ENCODE data around the gene TSSK1B. TPM values are rescaled to one million over a fixed set of nuclear protein-coding genes. Genes with fewer than 3 reads are reported as not detected.

TSSK1B gene
- total and polyA plus RNA-seq, 2 of the 4 experiments (the other 2 are of a cell fraction), result 0.03 to 0.18 TPM

- POLR2A ChIA-PET (ENCODE audit: unreplicated experiment), result no interaction called here
- TF ChIP-seq CHD1 (IDR thresholded peaks at IDR 0.05; ENCODE audit: low read depth, low read length) (no peak), MAFK (IDR thresholded peaks at IDR 0.05; ENCODE audit: low read depth, low read length) (no peak), CEBPB (IDR thresholded peaks at IDR 0.05; ENCODE audit: low read depth, low read length) (no peak)
- no peak overlapping the region for H3K14ac ChIP-seq (replicated peaks; ENCODE audit: low read depth, low read length)
These were observed 1.7 kb downstream of the TSSK1B start for GRCh38 chr5:113433071-113433470.

More at GRCh38 chr5:113433071-113433470, 1.7 kb downstream of the TSSK1B start:
- CTCF ChIA-PET, result interaction anchor here (0.6 kb wide), 1 partner anchor 21 kb away, joined by 6 read pairs; no protein-coding TSS in a partner anchor
- no peak overlapping the region for H3K4me3 ChIP-seq (ENCODE audit: insufficient read depth, low read depth, low read length)
- dilution Hi-C loops (cut with HindIII; ENCODE audit: low sequenced_read_pairs, unreplicated experiment), result no loop called here
- H2AK9ac ChIP-seq (replicated peaks; ENCODE audit: low read depth, low read length, poor library complexity), result no peak overlapping the region
- no peaks in the 10 kb centered on the region for H3K27me3 ChIP-seq (ENCODE audit: control insufficient read depth, insufficient read depth, low read length)
- ATAC-seq (ENCODE audit: low read depth), result no peak
- no peaks in the 10 kb centered on the region for H3K9me3 ChIP-seq (ENCODE audit: control insufficient read depth, insufficient read depth, low read length)
- in situ Hi-C loops (cut with MboI; ENCODE audit: low sequenced_read_pairs), result no loop called here
- H3K18ac ChIP-seq (ENCODE audit: low read depth, low read length), result no peak overlapping the region
- no peak overlapping the region for H2AK5ac ChIP-seq (ENCODE audit: low read depth, low read length)
- no peaks in the 10 kb centered on the region for H3K4me1 ChIP-seq (ENCODE audit: control insufficient read depth, insufficient read depth, low read length)
- H3K23ac ChIP-seq (ENCODE audit: low read depth, low read length), result no peak overlapping the region
- H3K4ac ChIP-seq (ENCODE audit: low read depth, low read length), result no peak overlapping the region
- no peak overlapping the region for H2BK5ac ChIP-seq (ENCODE audit: low read depth, low read length, poor library complexity, severe bottlenecking)
- intact Hi-C loops (cut with micrococcal nuclease), result no loop called here
- H2BK20ac ChIP-seq (ENCODE audit: low read depth, low read length), result no peak overlapping the region
- no peak overlapping the region for H4K91ac ChIP-seq (ENCODE audit: insufficient read depth, low read depth, low read length)
- H4K5ac ChIP-seq (ENCODE audit: low read depth, low read length), result no peak overlapping the region
- BruUV-seq (replicated peaks), result no TSS peak
- no peak for DNase-seq
- H2BK15ac ChIP-seq (ENCODE audit: low read depth, low read length), result no peak overlapping the region
- no peak overlapping the region for H3K56ac ChIP-seq (ENCODE audit: extremely low read depth, insufficient read depth, low read length)
- 85% methylated on average over 3 of the region's 21 CpGs; no CpG with 5 or more reads in 1 of the 2 experiments for WGBS, 2 experiments (ENCODE audit: extremely low coverage in 2 of 2, insufficient read length in 1 of 2)
- no peak overlapping the region for H3K9ac ChIP-seq (ENCODE audit: low read depth, low read length)
- H3K79me1 ChIP-seq (ENCODE audit: low read depth in 1 of 2, low read length in 2 of 2), result no peaks in the 10 kb centered on the region
- no peak overlapping the region for H2BK120ac ChIP-seq (ENCODE audit: low read depth, low read length)
- H3K9me1 ChIP-seq (ENCODE audit: insufficient read depth, low read length), result no peaks in the 10 kb centered on the region
- H3K27ac ChIP-seq (ENCODE audit: insufficient read depth, low read length), result no peak overlapping the region
- H2AFZ ChIP-seq (replicated peaks; ENCODE audit: low read length, poor library complexity), result no peak overlapping the region
- no peaks in the 10 kb centered on the region for H4K20me1 ChIP-seq (ENCODE audit: insufficient read depth, low read length)
- no peak overlapping the region for H4K8ac ChIP-seq (ENCODE audit: low read depth in 2 of 2, low read length in 2 of 2)
- no peak overlapping the region for H3K4me2 ChIP-seq (ENCODE audit: low read depth, low read length)
- H3K36me3 ChIP-seq (ENCODE audit: control insufficient read depth, insufficient read depth, low read length), result peaks cover 2% of the 10 kb centered on the region; the same call in 1 of the 2 replicates
